Spinal cord (tissue), 10 donors: Measurements from ENCODE around the gene GRIK2. TPM values are rescaled to one million over a fixed set of nuclear protein-coding genes. Genes with fewer than 3 reads are reported as not detected.
"Not testable (repeated sequence)": the region's sequence is repeated elsewhere in the genome, so short reads cannot be mapped to it uniquely, and the experiment has no call there.

Source experiments
- DNase-seq, 6 donors: peaks; one replicate each; pipeline versions ENCODE4 v3.0.0 to v3.0.0-alpha.2; 2013 to 2015; ENCODE audit warnings: low spot score in 6 of 6, low read depth in 4 of 6
- H3K27ac ChIP-seq: one replicate; pipeline ENCODE4 v1.5.1; 2013; ENCODE audit warnings: low read depth, low read length, control low read depth
- H3K27me3 ChIP-seq: one replicate; pipeline ENCODE4 v1.6.1; 2013; ENCODE audit warnings: low read length; ENCODE audit not compliant: control insufficient read depth, insufficient read depth
- H3K36me3 ChIP-seq: one replicate; pipeline ENCODE4 v1.6.1; 2013; ENCODE audit warnings: low read length; ENCODE audit not compliant: control insufficient read depth, insufficient read depth
- H3K4me1 ChIP-seq: one replicate; pipeline ENCODE4 v1.6.1; 2013; ENCODE audit warnings: low read length; ENCODE audit not compliant: control insufficient read depth, insufficient read depth
- H3K4me3 ChIP-seq: one replicate; pipeline ENCODE4 v1.5.1; 2013; ENCODE audit warnings: low read depth, low read length, control low read depth
- H3K9me3 ChIP-seq: one replicate; pipeline ENCODE4 v1.6.1; 2013; ENCODE audit warnings: low read length; ENCODE audit not compliant: control insufficient read depth, insufficient read depth
- WGBS: methylation state at CpG from one replicate; pipeline ENCODE4 v1.1.5; 2013; ENCODE audit warnings: missing lambda C conversion rate; ENCODE audit not compliant: insufficient coverage; 5-methylcytosine and 5-hydroxymethylcytosine counted together
- long read RNA-seq, 4 donors: transcript quantifications; one replicate each; lab custom pipeline, GENCODE V29; 2026
- polyA plus RNA-seq, 2 donors: library from polyadenylated mRNA; unstranded; fragments of 120-200 nt; gene quantifications; one replicate each; pipeline ENCODE4 v1.2.1, GENCODE V29; 2013; ENCODE audit not compliant: insufficient read length in 2 of 2
- total RNA-seq, 2 donors: library from RNA; depleted of rRNA in 1 of 2; stranded (reverse); fragments of 120-200 nt in 1 of 2; fragments of >200 nt in 1 of 2; gene quantifications; one replicate each; pipeline versions ENCODE4 v1.2.3 to v1.2.4, GENCODE V29; 2013 to 2014
- donor health status: healthy.

GRIK2 gene
- 10 to 100 TPM; 25.3 to 92.4 TPM for total RNA-seq
- 10 to 100 TPM; 48.7 to 60.7 TPM for polyA plus RNA-seq
- long read RNA-seq, donor 1, full-length matches to known transcripts = 6 of 6 reads
- long read RNA-seq, donor 1, partial matches to known transcripts = 0 of 6 reads
- long read RNA-seq, donor 1, other reads (novel, unspliced or antisense) = 0 of 6 reads
- long read RNA-seq, donor 2 = 0 reads
- long read RNA-seq, donor 3, full-length matches to known transcripts = 1 of 7 reads
- long read RNA-seq, donor 3, partial matches to known transcripts = 0 of 7 reads
- long read RNA-seq, donor 3, other reads (novel, unspliced or antisense) = 6 of 7 reads
- long read RNA-seq, donor 4 = 0 reads

- H3K4me1 ChIP-seq = peaks cover 26% of the 10 kb centered on the region
- peak within 1 kb of the TSS; percentile 67 for H3K4me3 ChIP-seq
- H3K27me3 ChIP-seq = peaks cover 12% of the 10 kb centered on the region
- H3K27ac ChIP-seq = peak within 1 kb of the TSS; percentile 48
- 0% methylated on average over 39 of the region's 45 CpGs for WGBS
- no peaks in the 10 kb centered on the region for H3K9me3 ChIP-seq
- H3K36me3 ChIP-seq = no peaks in the 10 kb centered on the region
- peak in 2 of 6 donors; percentile 89 to 92 for DNase-seq
These were observed at the start of gene GRIK2 for GRCh38 chr6:101393251-101393828. Gene GRIK2, plus strand, starts transcription at chr6:101393708.

- no peaks in the 10 kb centered on the region for H3K4me1 ChIP-seq
- H3K9me3 ChIP-seq = no peaks in the 10 kb centered on the region
- H3K27me3 ChIP-seq = no peaks in the 10 kb centered on the region
- DNase-seq = no peak
- H3K27ac ChIP-seq = no peak overlapping the region
- H3K36me3 ChIP-seq = no peaks in the 10 kb centered on the region
- H3K4me3 ChIP-seq = no peak overlapping the region
- 69% methylated on average over 4 of the region's 5 CpGs for WGBS
These were observed 48.6 kb upstream of the GRIK2 start for GRCh38 chr6:101344885-101345284.

GRCh38 chr6:101348816-101349215, 44.7 kb upstream of the GRIK2 start:
- Histone ChIP-seq H3K27ac (no peak overlapping the region), H3K4me3 (no peak overlapping the region), H3K36me3 (no peaks in the 10 kb centered on the region), H3K9me3 (no peaks in the 10 kb centered on the region), H3K27me3 (no peaks in the 10 kb centered on the region), H3K4me1 (no peaks in the 10 kb centered on the region)
- no peak for DNase-seq
- WGBS = no CpG with 5 or more reads among the region's 3 CpGs

GRCh38 chr6:101350631-101351030, 42.9 kb upstream of the GRIK2 start:
- WGBS = 100% methylated on average over 1 of the region's 6 CpGs
- not testable (repeated sequence) for H3K27me3 ChIP-seq, DNase-seq, H3K4me3 ChIP-seq, H3K4me1 ChIP-seq, H3K36me3 ChIP-seq, H3K9me3 ChIP-seq, H3K27ac ChIP-seq

GRCh38 chr6:101351173-101351572, 42.3 kb upstream of the GRIK2 start:
- H3K9me3 ChIP-seq = no peaks in the 10 kb centered on the region
- no CpG with 5 or more reads among the region's 1 CpG for WGBS
- no peaks in the 10 kb centered on the region for H3K36me3 ChIP-seq
- no peak overlapping the region for H3K27ac ChIP-seq
- no peak for DNase-seq
- no peaks in the 10 kb centered on the region for H3K4me1 ChIP-seq
- H3K4me3 ChIP-seq = no peak overlapping the region
- no peaks in the 10 kb centered on the region for H3K27me3 ChIP-seq

- no peaks in the 10 kb centered on the region for H3K27me3 ChIP-seq
- no peaks in the 10 kb centered on the region for H3K4me1 ChIP-seq
- H3K9me3 ChIP-seq = no peaks in the 10 kb centered on the region
- no peak overlapping the region for H3K4me3 ChIP-seq
- peak overlapping the region; percentile 6 for H3K27ac ChIP-seq
- H3K36me3 ChIP-seq = no peaks in the 10 kb centered on the region
- DNase-seq = no peak
- WGBS = no CpG with 5 or more reads among the region's 4 CpGs
These were observed 41.2 kb upstream of the GRIK2 start for GRCh38 chr6:101352316-101352715.

- no peaks in the 10 kb centered on the region for H3K9me3 ChIP-seq
- H3K27ac ChIP-seq = no peak overlapping the region
- H3K4me3 ChIP-seq = no peak overlapping the region
- H3K36me3 ChIP-seq = no peaks in the 10 kb centered on the region
- WGBS = no CpG with 5 or more reads among the region's 4 CpGs
- no peaks in the 10 kb centered on the region for H3K27me3 ChIP-seq
- no peak for DNase-seq
- no peaks in the 10 kb centered on the region for H3K4me1 ChIP-seq
These were observed 28.3 kb upstream of the GRIK2 start for GRCh38 chr6:101365181-101365580.

GRCh38 chr6:101379926-101380325, 13.6 kb upstream of the GRIK2 start:
- Histone ChIP-seq H3K27ac (no peak overlapping the region), H3K4me3 (no peak overlapping the region), H3K4me1 (no peaks in the 10 kb centered on the region), H3K9me3 (no peaks in the 10 kb centered on the region), H3K36me3 (no peaks in the 10 kb centered on the region), H3K27me3 (no peaks in the 10 kb centered on the region)
- 83% methylated on average over 2 of the region's 2 CpGs for WGBS
- peak in 2 of 6 donors; percentile 20 to 29 for DNase-seq

- H3K27ac ChIP-seq = peak overlapping the region; percentile 42
- no peaks in the 10 kb centered on the region for H3K4me1 ChIP-seq
- no peaks in the 10 kb centered on the region for H3K27me3 ChIP-seq
- H3K4me3 ChIP-seq = no peak overlapping the region
- H3K9me3 ChIP-seq = no peaks in the 10 kb centered on the region
- no peaks in the 10 kb centered on the region for H3K36me3 ChIP-seq
- WGBS = no CpG with 5 or more reads among the region's 2 CpGs
- peak in 1 of 6 donors; percentile 20 for DNase-seq
These were observed 12.4 kb upstream of the GRIK2 start for GRCh38 chr6:101380897-101381630.
